ENCODE results near the gene TTC17.

DNA sequence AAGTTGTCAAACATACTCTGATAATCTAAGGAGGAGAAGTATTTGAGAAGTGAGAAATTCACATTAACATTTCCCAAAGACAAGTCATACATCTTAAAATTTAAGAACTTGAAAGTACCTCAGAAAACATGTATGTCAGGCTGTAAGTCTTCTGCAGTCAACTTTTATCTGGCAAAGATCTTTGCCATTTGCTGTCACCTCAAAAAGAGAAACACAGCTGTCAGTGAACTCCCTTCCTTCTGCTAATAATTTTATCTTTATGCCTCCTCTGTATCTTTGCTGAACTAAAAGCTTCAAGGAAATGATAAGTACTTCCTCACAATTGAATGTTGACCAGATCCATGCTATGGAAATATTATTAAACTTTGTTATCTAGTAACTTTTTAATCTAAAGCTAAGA is 18.7 kb downstream of the TTC17 start:
- TF ChIP-seq, protein P1, sequence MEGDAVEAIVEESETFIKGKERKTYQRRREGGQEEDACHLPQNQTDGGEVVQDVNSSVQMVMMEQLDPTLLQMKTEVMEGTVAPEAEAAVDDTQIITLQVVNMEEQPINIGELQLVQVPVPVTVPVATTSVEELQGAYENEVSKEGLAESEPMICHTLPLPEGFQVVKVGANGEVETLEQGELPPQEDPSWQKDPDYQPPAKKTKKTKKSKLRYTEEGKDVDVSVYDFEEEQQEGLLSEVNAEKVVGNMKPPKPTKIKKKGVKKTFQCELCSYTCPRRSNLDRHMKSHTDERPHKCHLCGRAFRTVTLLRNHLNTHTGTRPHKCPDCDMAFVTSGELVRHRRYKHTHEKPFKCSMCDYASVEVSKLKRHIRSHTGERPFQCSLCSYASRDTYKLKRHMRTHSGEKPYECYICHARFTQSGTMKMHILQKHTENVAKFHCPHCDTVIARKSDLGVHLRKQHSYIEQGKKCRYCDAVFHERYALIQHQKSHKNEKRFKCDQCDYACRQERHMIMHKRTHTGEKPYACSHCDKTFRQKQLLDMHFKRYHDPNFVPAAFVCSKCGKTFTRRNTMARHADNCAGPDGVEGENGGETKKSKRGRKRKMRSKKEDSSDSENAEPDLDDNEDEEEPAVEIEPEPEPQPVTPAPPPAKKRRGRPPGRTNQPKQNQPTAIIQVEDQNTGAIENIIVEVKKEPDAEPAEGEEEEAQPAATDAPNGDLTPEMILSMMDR (IDR thresholded peaks at IDR 0.05): no peak
- TF ChIP-seq EZH2 (IDR thresholded peaks at IDR 0.05) (no peak), EZH2phosphoT487 (IDR thresholded peaks at IDR 0.05) (no peak)
